WTC11 (cell line): ENCODE data around the gene FAHD2B.
"Not testable (repeated sequence)": the region's sequence is repeated elsewhere in the genome, so short reads cannot be mapped to it uniquely, and the experiment has no call there.

Experiments
- NR3C1 ChIP-seq: sonication (generic); formaldehyde crosslinking; conservative IDR thresholded peaks from 2 replicates; pipeline ENCODE4 v1.8.1; 2023; ENCODE audit warnings: low read depth, mild to moderate bottlenecking, missing genetic modification reagents
- SP1 ChIP-seq: sonication (generic); formaldehyde crosslinking; conservative IDR thresholded peaks from 2 replicates; pipeline ENCODE4 v1.8.1; 2022; ENCODE audit warnings: missing genetic modification reagents
- ZNF416 ChIP-seq: fragments of 250-450 bp; sonication (Bioruptor Pico); IDR thresholded peaks from 2 replicates; pipeline ENCODE4 v1.9.0; 2021; ENCODE audit warnings: mild to moderate bottlenecking, inconsistent platforms
- ZNF423 ChIP-seq: fragments of 250-450 bp; sonication (Bioruptor Pico); IDR thresholded peaks from 2 replicates; pipeline ENCODE4 v2.1.2; 2022; ENCODE audit warnings: mild to moderate bottlenecking, moderate library complexity
- TF ChIP-seq, protein P1 (sequence below): sonication (generic); formaldehyde crosslinking; IDR thresholded peaks from 2 replicates; pipeline ENCODE4 v1.8.1; 2022; ENCODE audit warnings: low read depth, missing genetic modification reagents, borderline replicate concordance
- TF ChIP-seq, protein P2 (sequence below): sonication (generic); formaldehyde crosslinking; IDR thresholded peaks from 2 replicates; pipeline ENCODE4 v1.8.1; 2023; ENCODE audit warnings: mild to moderate bottlenecking, missing genetic modification reagents, moderate library complexity
- TF ChIP-seq, protein P3 (sequence below): sonication (generic); formaldehyde crosslinking; IDR thresholded peaks from 2 replicates; pipeline ENCODE4 v1.8.1; 2023; ENCODE audit warnings: mild to moderate bottlenecking, missing genetic modification reagents
- TF ChIP-seq, protein P4 (sequence below): fragments of 250-450 bp; sonication (Bioruptor Pico); IDR thresholded peaks from 2 replicates; pipeline ENCODE4 v2.1.2; 2022; ENCODE audit warnings: mild to moderate bottlenecking, moderate library complexity
- TF ChIP-seq, protein P5 (sequence below): sonication (generic); formaldehyde crosslinking; IDR thresholded peaks from 2 replicates; pipeline ENCODE4 v1.8.0; 2022; ENCODE audit warnings: mild to moderate bottlenecking, missing genetic modification reagents
- TF ChIP-seq, protein P6 (sequence below): fragments of 200-600 bp; IDR thresholded peaks from 2 replicates; pipeline ENCODE4 v1.8.0; 2022; ENCODE audit warnings: antibody characterized with exemption

DNA sequence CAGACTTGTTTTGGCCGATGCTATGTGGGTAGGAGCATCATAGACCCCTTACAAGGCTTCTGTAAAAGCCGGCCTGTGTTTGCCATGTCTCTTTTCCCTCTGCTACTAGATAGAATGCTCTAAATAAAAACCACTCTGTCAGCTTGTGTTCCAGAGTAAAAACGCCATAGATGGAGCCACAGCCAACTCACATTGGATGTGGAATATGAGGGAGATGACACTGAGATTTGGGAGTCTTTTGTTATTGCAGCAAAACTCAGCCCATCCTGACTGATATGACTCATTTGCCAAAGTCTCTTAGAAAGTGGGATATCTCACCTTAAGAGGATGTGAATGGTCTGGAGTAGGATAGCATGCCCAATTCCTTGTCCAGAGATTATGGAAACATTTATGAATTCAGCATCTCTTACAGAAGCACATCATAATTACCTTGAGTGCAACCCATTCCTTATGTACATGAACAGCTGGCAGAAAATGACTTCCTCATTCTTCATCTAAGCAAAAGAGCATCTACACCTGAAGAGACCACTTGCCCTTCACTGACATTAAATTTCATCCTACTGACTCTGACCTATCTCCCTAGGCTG is 4.2 kb upstream of the FAHD2B start:
- TF ChIP-seq, protein P1, sequence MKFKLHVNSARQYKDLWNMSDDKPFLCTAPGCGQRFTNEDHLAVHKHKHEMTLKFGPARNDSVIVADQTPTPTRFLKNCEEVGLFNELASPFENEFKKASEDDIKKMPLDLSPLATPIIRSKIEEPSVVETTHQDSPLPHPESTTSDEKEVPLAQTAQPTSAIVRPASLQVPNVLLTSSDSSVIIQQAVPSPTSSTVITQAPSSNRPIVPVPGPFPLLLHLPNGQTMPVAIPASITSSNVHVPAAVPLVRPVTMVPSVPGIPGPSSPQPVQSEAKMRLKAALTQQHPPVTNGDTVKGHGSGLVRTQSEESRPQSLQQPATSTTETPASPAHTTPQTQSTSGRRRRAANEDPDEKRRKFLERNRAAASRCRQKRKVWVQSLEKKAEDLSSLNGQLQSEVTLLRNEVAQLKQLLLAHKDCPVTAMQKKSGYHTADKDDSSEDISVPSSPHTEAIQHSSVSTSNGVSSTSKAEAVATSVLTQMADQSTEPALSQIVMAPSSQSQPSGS (CRISPR knock-in tag) = not testable (repeated sequence)
- TF ChIP-seq, protein P2, sequence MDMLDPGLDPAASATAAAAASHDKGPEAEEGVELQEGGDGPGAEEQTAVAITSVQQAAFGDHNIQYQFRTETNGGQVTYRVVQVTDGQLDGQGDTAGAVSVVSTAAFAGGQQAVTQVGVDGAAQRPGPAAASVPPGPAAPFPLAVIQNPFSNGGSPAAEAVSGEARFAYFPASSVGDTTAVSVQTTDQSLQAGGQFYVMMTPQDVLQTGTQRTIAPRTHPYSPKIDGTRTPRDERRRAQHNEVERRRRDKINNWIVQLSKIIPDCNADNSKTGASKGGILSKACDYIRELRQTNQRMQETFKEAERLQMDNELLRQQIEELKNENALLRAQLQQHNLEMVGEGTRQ (CRISPR knock-in tag) = not testable (repeated sequence)
- TF ChIP-seq, protein P3, sequence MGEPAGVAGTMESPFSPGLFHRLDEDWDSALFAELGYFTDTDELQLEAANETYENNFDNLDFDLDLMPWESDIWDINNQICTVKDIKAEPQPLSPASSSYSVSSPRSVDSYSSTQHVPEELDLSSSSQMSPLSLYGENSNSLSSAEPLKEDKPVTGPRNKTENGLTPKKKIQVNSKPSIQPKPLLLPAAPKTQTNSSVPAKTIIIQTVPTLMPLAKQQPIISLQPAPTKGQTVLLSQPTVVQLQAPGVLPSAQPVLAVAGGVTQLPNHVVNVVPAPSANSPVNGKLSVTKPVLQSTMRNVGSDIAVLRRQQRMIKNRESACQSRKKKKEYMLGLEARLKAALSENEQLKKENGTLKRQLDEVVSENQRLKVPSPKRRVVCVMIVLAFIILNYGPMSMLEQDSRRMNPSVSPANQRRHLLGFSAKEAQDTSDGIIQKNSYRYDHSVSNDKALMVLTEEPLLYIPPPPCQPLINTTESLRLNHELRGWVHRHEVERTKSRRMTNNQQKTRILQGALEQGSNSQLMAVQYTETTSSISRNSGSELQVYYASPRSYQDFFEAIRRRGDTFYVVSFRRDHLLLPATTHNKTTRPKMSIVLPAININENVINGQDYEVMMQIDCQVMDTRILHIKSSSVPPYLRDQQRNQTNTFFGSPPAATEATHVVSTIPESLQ = not testable (repeated sequence)
- TF ChIP-seq, protein P4, sequence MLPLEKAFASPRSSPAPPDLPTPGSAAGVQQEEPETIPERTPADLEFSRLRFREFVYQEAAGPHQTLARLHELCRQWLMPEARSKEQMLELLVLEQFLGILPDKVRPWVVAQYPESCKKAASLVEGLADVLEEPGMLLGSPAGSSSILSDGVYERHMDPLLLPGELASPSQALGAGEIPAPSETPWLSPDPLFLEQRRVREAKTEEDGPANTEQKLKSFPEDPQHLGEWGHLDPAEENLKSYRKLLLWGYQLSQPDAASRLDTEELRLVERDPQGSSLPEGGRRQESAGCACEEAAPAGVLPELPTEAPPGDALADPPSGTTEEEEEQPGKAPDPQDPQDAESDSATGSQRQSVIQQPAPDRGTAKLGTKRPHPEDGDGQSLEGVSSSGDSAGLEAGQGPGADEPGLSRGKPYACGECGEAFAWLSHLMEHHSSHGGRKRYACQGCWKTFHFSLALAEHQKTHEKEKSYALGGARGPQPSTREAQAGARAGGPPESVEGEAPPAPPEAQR (CRISPR knock-in tag) = not testable (repeated sequence)
- TF ChIP-seq, protein P5, sequence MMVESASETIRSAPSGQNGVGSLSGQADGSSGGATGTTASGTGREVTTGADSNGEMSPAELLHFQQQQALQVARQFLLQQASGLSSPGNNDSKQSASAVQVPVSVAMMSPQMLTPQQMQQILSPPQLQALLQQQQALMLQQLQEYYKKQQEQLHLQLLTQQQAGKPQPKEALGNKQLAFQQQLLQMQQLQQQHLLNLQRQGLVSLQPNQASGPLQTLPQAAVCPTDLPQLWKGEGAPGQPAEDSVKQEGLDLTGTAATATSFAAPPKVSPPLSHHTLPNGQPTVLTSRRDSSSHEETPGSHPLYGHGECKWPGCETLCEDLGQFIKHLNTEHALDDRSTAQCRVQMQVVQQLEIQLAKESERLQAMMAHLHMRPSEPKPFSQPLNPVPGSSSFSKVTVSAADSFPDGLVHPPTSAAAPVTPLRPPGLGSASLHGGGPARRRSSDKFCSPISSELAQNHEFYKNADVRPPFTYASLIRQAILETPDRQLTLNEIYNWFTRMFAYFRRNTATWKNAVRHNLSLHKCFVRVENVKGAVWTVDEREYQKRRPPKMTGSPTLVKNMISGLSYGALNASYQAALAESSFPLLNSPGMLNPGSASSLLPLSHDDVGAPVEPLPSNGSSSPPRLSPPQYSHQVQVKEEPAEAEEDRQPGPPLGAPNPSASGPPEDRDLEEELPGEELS (CRISPR knock-in tag) = not testable (repeated sequence)
- TF ChIP-seq ZNF423, NR3C1, ZNF416, SP1 (CRISPR knock-in tag): not testable (repeated sequence)
- TF ChIP-seq, protein P6, sequence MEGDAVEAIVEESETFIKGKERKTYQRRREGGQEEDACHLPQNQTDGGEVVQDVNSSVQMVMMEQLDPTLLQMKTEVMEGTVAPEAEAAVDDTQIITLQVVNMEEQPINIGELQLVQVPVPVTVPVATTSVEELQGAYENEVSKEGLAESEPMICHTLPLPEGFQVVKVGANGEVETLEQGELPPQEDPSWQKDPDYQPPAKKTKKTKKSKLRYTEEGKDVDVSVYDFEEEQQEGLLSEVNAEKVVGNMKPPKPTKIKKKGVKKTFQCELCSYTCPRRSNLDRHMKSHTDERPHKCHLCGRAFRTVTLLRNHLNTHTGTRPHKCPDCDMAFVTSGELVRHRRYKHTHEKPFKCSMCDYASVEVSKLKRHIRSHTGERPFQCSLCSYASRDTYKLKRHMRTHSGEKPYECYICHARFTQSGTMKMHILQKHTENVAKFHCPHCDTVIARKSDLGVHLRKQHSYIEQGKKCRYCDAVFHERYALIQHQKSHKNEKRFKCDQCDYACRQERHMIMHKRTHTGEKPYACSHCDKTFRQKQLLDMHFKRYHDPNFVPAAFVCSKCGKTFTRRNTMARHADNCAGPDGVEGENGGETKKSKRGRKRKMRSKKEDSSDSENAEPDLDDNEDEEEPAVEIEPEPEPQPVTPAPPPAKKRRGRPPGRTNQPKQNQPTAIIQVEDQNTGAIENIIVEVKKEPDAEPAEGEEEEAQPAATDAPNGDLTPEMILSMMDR = not testable (repeated sequence)
